ENCODE measurements around the gene ARHGAP26.

Gene ARHGAP26

GRCh38 chr5:142749321-142749720, 20.9 kb upstream of the ARHGAP26 start:
- DNase-seq, result no peak

GRCh38 chr5:142753116-142753631, 17.0 kb upstream of the ARHGAP26 start:
- no peak for DNase-seq

- DNase-seq, result no peak
Measured at GRCh38 chr5:142754031-142754430, 16.1 kb upstream of the ARHGAP26 start.

GRCh38 chr5:142756576-142756975, 13.6 kb upstream of the ARHGAP26 start:
- DNase-seq, result no peak

GRCh38 chr5:142757564-142757963, 12.6 kb upstream of the ARHGAP26 start:
- DNase-seq, result no peak

- no peak for DNase-seq
Measured at GRCh38 chr5:142758062-142758795, 11.9 kb upstream of the ARHGAP26 start.

GRCh38 chr5:142758796-142759145, 11.4 kb upstream of the ARHGAP26 start:
- no peak for DNase-seq

- no peak for DNase-seq
Measured at GRCh38 chr5:142763701-142764100, 6.5 kb upstream of the ARHGAP26 start.

- DNase-seq, result no peak
Measured at GRCh38 chr5:142767178-142767577, 3.0 kb upstream of the ARHGAP26 start.

GRCh38 chr5:142767911-142768310, 2.3 kb upstream of the ARHGAP26 start:
- DNase-seq, result no peak

- no peak for DNase-seq
Measured at GRCh38 chr5:142769251-142769792, 855 bp upstream of the ARHGAP26 start.

GRCh38 chr5:142770650-142771609, 753 bp downstream of the ARHGAP26 start:
- DNase-seq, result peak; percentile 61

- no peak for DNase-seq
Measured at GRCh38 chr5:142771666-142772065, 1.5 kb downstream of the ARHGAP26 start.

- no peak for DNase-seq
Measured at GRCh38 chr5:142772446-142773293, 2.5 kb downstream of the ARHGAP26 start.

GRCh38 chr5:142777099-142777498, 6.9 kb downstream of the ARHGAP26 start:
- DNase-seq, result no peak

GRCh38 chr5:142777850-142778249, 7.7 kb downstream of the ARHGAP26 start:
- no peak for DNase-seq

GRCh38 chr5:142779163-142779840, 9.1 kb downstream of the ARHGAP26 start:
- DNase-seq, result no peak

- no peak for DNase-seq
Measured at GRCh38 chr5:142780871-142781270, 10.7 kb downstream of the ARHGAP26 start.

GRCh38 chr5:142782976-142783530, 12.9 kb downstream of the ARHGAP26 start:
- DNase-seq, result no peak

- DNase-seq, result no peak
Measured at GRCh38 chr5:142783601-142784341, 13.6 kb downstream of the ARHGAP26 start.
